Spleen (tissue), 7 donors: Measurements from ENCODE around the gene UBR4.
"Not testable (repeated sequence)": the region's sequence is repeated elsewhere in the genome, so short reads cannot be mapped to it uniquely, and the experiment has no call there.

Source experiments
- CTCF ChIP-seq, 11 experiments: fragments of 200-600 bp in 7 of 11; fragments of 450-650 bp in 4 of 11; sonication (generic) in 4 of 11; IDR thresholded peaks in 8 of 11; conservative IDR thresholded peaks in 3 of 11; 1 replicate in 7 of 11; 2 replicates in 4 of 11; pipeline versions ENCODE4 v1.4.0 to v1.8.0; 2016 to 2021; ENCODE audit warnings: antibody characterized with exemption in 11 of 11, inconsistent platforms in 4 of 11, mild to moderate bottlenecking in 1 of 11
- POLR2A ChIP-seq, 3 donors: fragments of 450-650 bp; IDR thresholded peaks; one replicate each; pipeline ENCODE4 v1.5.1; 2017; ENCODE audit warnings: antibody characterized with exemption in 3 of 3, mild to moderate bottlenecking in 1 of 3
- donor health status: DM: no; HTN: no; CAD: no; lungs with moderate emphysema.
- donor health status: DM: no; HTN: no; CAD: no.
- donor health status: DM: no; HTN: no; CAD: no.

- not testable (repeated sequence) for TF ChIP-seq POLR2A (IDR thresholded peaks at IDR 0.05); CTCF (IDR thresholded peaks at IDR 0.05 in 8 of 11, conservative IDR thresholded peaks at IDR 0.05 in 3 of 11)
These were observed 21.9 kb upstream of the UBR4 start for GRCh38 chr1:19231736-19232523.
